SK-N-SH treated with all-trans-retinoic acid at 6 μM for 48 hours (cell line): ENCODE data around the gene CNPY1.
"Not testable (repeated sequence)": the region's sequence is repeated elsewhere in the genome, so short reads cannot be mapped to it uniquely, and the experiment has no call there.

Source experiments
- BACH2 ChIP-seq: fragments of 250-450 bp; sonication (Bioruptor Pico); IDR thresholded peaks from 2 replicates; pipeline ENCODE4 v1.9.0; 2021; ENCODE audit warnings: mild to moderate bottlenecking, borderline replicate concordance
- GLIS3 ChIP-seq: fragments of 250-450 bp; sonication (Bioruptor Pico); IDR thresholded peaks from 2 replicates; pipeline ENCODE4 v1.5.0; 2020; ENCODE audit warnings: mild to moderate bottlenecking, moderate library complexity
- ISL1 ChIP-seq: fragments of 250-450 bp; sonication (Bioruptor Pico); IDR thresholded peaks from 2 replicates; pipeline ENCODE4 v2.1.2; 2022; ENCODE audit warnings: mild to moderate bottlenecking, moderate library complexity
- TF ChIP-seq, protein P1 (sequence below): fragments of 250-450 bp; sonication (Bioruptor Pico); IDR thresholded peaks from 2 replicates; pipeline ENCODE4 v1.8.0; 2020; ENCODE audit warnings: mild to moderate bottlenecking, moderate library complexity, borderline replicate concordance
- TF ChIP-seq, protein P2 (sequence below): fragments of 250-450 bp; sonication (Bioruptor Pico); IDR thresholded peaks from 2 replicates; pipeline ENCODE4 v1.5.0; 2020; ENCODE audit warnings: mild to moderate bottlenecking, moderate library complexity

DNA sequence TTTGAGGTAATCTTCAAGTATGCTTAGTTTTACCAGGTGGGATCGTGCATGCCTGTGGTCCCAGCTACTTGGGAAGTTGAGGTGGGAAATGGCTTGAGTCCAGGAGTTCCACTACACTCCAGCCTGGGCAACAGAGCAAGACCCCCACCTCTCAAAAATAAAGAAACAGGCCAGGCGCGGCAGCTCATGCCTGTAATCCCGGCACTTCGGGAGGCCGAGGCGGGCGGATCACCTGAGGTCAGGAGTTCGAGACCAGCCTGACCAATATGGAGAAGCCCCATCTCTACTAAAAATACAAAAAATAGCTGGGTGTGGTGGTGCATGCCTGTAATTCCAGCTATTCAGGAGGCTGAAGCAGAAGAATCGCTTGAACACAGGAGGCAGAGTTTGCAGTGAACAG is 16.6 kb upstream of the CNPY1 start:
- not testable (repeated sequence) for TF ChIP-seq BACH2; ISL1 (CRISPR knock-in tag); GLIS3
- TF ChIP-seq, protein P1, sequence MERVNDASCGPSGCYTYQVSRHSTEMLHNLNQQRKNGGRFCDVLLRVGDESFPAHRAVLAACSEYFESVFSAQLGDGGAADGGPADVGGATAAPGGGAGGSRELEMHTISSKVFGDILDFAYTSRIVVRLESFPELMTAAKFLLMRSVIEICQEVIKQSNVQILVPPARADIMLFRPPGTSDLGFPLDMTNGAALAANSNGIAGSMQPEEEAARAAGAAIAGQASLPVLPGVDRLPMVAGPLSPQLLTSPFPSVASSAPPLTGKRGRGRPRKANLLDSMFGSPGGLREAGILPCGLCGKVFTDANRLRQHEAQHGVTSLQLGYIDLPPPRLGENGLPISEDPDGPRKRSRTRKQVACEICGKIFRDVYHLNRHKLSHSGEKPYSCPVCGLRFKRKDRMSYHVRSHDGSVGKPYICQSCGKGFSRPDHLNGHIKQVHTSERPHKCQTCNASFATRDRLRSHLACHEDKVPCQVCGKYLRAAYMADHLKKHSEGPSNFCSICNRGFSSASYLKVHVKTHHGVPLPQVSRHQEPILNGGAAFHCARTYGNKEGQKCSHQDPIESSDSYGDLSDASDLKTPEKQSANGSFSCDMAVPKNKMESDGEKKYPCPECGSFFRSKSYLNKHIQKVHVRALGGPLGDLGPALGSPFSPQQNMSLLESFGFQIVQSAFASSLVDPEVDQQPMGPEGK (CRISPR knock-in tag): not testable (repeated sequence)
- TF ChIP-seq, protein P2, sequence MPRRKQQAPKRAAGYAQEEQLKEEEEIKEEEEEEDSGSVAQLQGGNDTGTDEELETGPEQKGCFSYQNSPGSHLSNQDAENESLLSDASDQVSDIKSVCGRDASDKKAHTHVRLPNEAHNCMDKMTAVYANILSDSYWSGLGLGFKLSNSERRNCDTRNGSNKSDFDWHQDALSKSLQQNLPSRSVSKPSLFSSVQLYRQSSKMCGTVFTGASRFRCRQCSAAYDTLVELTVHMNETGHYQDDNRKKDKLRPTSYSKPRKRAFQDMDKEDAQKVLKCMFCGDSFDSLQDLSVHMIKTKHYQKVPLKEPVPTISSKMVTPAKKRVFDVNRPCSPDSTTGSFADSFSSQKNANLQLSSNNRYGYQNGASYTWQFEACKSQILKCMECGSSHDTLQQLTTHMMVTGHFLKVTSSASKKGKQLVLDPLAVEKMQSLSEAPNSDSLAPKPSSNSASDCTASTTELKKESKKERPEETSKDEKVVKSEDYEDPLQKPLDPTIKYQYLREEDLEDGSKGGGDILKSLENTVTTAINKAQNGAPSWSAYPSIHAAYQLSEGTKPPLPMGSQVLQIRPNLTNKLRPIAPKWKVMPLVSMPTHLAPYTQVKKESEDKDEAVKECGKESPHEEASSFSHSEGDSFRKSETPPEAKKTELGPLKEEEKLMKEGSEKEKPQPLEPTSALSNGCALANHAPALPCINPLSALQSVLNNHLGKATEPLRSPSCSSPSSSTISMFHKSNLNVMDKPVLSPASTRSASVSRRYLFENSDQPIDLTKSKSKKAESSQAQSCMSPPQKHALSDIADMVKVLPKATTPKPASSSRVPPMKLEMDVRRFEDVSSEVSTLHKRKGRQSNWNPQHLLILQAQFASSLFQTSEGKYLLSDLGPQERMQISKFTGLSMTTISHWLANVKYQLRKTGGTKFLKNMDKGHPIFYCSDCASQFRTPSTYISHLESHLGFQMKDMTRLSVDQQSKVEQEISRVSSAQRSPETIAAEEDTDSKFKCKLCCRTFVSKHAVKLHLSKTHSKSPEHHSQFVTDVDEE (CRISPR knock-in tag): not testable (repeated sequence)
